ENCODE data around the gene ASPSCR1. TPM values are rescaled to one million over a fixed set of nuclear protein-coding genes. Genes with fewer than 3 reads are reported as not detected.

ASPSCR1 gene
- total and polyA plus RNA-seq, 10 of the 15 experiments (the other 5 are each of a cell fraction or from before 2014, with no cell fraction given) = 1.5 to 48.4 (median 25.4) TPM

DNA sequence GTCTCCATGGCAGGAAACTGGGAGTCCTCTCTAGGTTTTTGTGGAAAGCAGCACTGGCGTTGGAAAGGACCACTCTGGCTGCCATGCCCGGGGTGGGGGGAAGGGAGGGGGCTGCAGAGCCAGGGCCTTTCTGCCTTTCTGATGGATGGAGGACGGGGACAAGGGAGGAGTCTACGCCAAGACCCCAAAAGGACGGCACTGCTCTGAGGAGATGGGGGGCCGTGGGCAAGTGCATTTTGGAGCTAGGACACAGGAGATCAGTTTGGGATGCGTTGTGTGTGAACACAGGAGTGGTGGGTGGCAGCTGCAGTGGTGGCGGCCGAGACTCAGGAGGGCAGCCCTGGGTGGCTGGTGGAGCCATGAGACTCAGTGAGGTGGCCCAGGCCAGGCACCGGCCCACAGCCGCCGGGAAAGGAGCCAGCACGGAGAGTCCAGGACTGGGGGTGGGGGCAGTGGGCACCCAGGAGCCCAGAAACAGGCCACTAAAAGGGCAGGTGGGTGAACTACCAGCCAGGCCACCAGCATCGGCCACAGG is 43.2 kb downstream of the ASPSCR1 start:
- Histone ChIP-seq H3K9me3 (replicated peaks; ENCODE audit: control insufficient read depth, insufficient read depth, low read length) (no peaks in the 10 kb centered on the region), H3K9ac (ENCODE audit: control insufficient read depth, insufficient read depth, low read length) (no peak overlapping the region), H3K36me3 (ENCODE audit: control insufficient read depth in 2 of 2, insufficient read depth in 2 of 2, low read length in 1 of 2) (no peaks in the 10 kb centered on the region; a peak in 2 of 4 replicates), H3K27ac (ENCODE audit: control insufficient read depth, insufficient read depth) (no peak overlapping the region), H2AFZ (ENCODE audit: control insufficient read depth, low read depth, low read length) (no peak overlapping the region), H4K20me1 (ENCODE audit: control insufficient read depth, insufficient read depth) (no peaks in the 10 kb centered on the region), H3K4me1 (ENCODE audit: control insufficient read depth, insufficient read depth, low read length) (peaks cover 14% of the 10 kb centered on the region), H3K4me2 (ENCODE audit: control insufficient read depth, insufficient read depth) (peak overlapping the region; percentile 95), H3K4me3 (peak overlapping the region; percentile 89; the same call in 1 of the 2 replicates), H3K27me3 (replicated peaks in 1 of 2; ENCODE audit: control insufficient read depth in 2 of 2, insufficient read depth in 2 of 2, low read length in 1 of 2) (no peaks in the 10 kb centered on the region), H3K79me2 (ENCODE audit: control insufficient read depth, insufficient read depth, low read length) (peaks cover 26% of the 10 kb centered on the region)
- ChIA-PET POLR2A (interaction anchor here (0.6 to 1.5 kb wide), 4 partner anchors 17 to 85 kb away, joined by 3 to 8 read pairs (median 6); partner anchors contain the start of gene DCXR), SMC1A (ENCODE audit: uncharacterized antibody, unreplicated experiment) (interaction anchor here (1.1 to 1.8 kb wide), 3 partner anchors 61 to 66 kb away, joined by 3 to 8 read pairs (median 4); no protein-coding TSS in a partner anchor), CTCF (interaction anchor here (0.6 to 5.0 kb wide), 24 partner anchors 7 to 286 kb away, joined by 3 to 89 read pairs (median 4); partner anchors contain the start of genes DCXR and NOTUM), RAD21 (ENCODE audit: unreplicated experiment) (interaction anchor here (0.8 to 4.4 kb wide), 9 partner anchors 10 to 98 kb away, joined by 3 to 68 read pairs (median 4); partner anchors contain the start of gene NOTUM)
- DNase-seq (ENCODE audit: low read depth, low spot score) (no peak), FAIRE-seq (no peak), ATAC-seq (no peak)
- 93% methylated on average over 14 of the region's 14 CpGs for WGBS (ENCODE audit: insufficient coverage, insufficient replicate concordance, low lambda C conversion rate, missing lambda C conversion rate)
- TF ChIP-seq IRF5 (IDR thresholded peaks at IDR 0.05; ENCODE audit: borderline replicate concordance) (no peak), SP1 (IDR thresholded peaks at IDR 0.05; ENCODE audit: low read depth, low read length) (no peak), RAD21 (IDR thresholded peaks at IDR 0.05; ENCODE audit: insufficient read depth, low read depth, low read length) (no peak), YY1 (IDR thresholded peaks at IDR 0.05; ENCODE audit: low read depth, low read length) (no peak), PAX8 (IDR thresholded peaks at IDR 0.05) (no peak), IKZF2 (IDR thresholded peaks at IDR 0.05) (no peak), SRF (IDR thresholded peaks at IDR 0.05; ENCODE audit: low read depth in 2 of 2, low read length in 2 of 2) (no peak), RB1 (IDR thresholded peaks at IDR 0.05; ENCODE audit: borderline replicate concordance) (no peak), SMAD5 (IDR thresholded peaks at IDR 0.05; ENCODE audit: low read depth) (no peak), HDGF (IDR thresholded peaks at IDR 0.05) (no peak)
- BruUV-seq (replicated peaks) = no TSS peak
- intact Hi-C loops (cut with micrococcal nuclease; ENCODE audit: unreplicated experiment) = loop anchor here (1.0 to 5.0 kb wide), 3 partner anchors 61 to 158 kb away; partner anchors contain the start of gene P4HB
- in situ Hi-C loops (cut with MboI) = no loop called here
